Cardiac muscle cell (in vitro differentiated cells and primary cell): ENCODE data around the gene CAMK2G. TPM values are rescaled to one million over a fixed set of nuclear protein-coding genes. Genes with fewer than 3 reads are reported as not detected.

Experiments
- DNase-seq, 2 donors: peaks; one replicate each; pipeline versions ENCODE4 v3.0.0 to v3.0.0-alpha.2; 2010 to 2017; ENCODE audit warnings: low read depth in 1 of 2, low spot score in 1 of 2
- H3K27ac ChIP-seq: fragments of 200-600 bp; sonication (generic); 2 replicates; pipeline ENCODE4 v1.5.1; 2016
- H3K27me3 ChIP-seq: fragments of 200-600 bp; sonication (generic); 2 replicates; pipeline ENCODE4 v1.6.0; 2016; ENCODE audit warnings: control low read depth
- H3K36me3 ChIP-seq: fragments of 200-600 bp; sonication (generic); 2 replicates; pipeline ENCODE4 v1.5.1; 2016; ENCODE audit warnings: control low read depth
- H3K4me1 ChIP-seq: fragments of 200-600 bp; sonication (generic); 2 replicates; pipeline ENCODE4 v1.8.1; 2017; ENCODE audit warnings: low read depth, mild to moderate bottlenecking, mixed run types
- H3K4me3 ChIP-seq: fragments of 200-600 bp; sonication (generic); 2 replicates; pipeline ENCODE4 v1.5.1; 2016; ENCODE audit warnings: mild to moderate bottlenecking
- H3K9me3 ChIP-seq: fragments of 200-600 bp; sonication (generic); 2 replicates; pipeline ENCODE4 v1.5.1; 2017; ENCODE audit warnings: low read depth, mild to moderate bottlenecking, control low read depth
- polyA plus RNA-seq: library from polyadenylated mRNA; unstranded; fragments of >200 nt; fragmentation: Nextera tagmentation; extraction: Ambion mirVana; gene quantifications from 2 replicates; pipeline ENCODE4 v1.2.1, GENCODE V29; 2016
- total RNA-seq: library from RNA; depleted of rRNA; stranded (reverse); fragments of >200 nt; gene quantifications from 2 replicates; pipeline ENCODE4 v1.2.3, GENCODE V29; 2016
- TF ChIP-seq, protein P1 (sequence below): IDR thresholded peaks from 2 replicates; pipeline ENCODE4 v1.5.1; 2012; ENCODE audit warnings: low read depth, mild to moderate bottlenecking, low read length

Gene CAMK2G
- total and polyA plus RNA-seq, 2 experiments from 2014 or later, result 7.7 to 29.8 TPM

DNA sequence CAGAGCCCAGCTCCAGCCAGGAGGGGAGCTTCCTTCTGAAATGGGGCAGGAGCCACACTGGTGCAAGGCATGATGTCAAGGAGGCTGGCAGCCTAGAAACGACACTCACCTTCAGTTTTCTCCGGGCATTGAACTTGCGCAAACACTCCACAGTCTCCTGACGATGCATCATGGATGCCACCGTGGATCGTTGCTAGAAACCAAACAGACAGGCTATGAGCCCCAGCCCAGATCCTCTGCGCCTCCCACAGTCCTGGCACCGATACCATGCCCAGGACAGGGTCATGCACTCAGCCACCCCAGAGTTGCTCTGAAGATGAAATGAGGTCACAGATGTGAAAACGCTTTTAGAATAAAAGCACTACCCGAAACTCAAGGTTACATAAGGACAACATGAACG, 32.0 kb downstream of the CAMK2G start:
- H3K4me3 ChIP-seq, result no peak overlapping the region
- no peak overlapping the region for H3K27ac ChIP-seq
- H3K4me1 ChIP-seq, result no peaks in the 10 kb centered on the region
- H3K27me3 ChIP-seq, result no peaks in the 10 kb centered on the region
- TF ChIP-seq, protein P1, sequence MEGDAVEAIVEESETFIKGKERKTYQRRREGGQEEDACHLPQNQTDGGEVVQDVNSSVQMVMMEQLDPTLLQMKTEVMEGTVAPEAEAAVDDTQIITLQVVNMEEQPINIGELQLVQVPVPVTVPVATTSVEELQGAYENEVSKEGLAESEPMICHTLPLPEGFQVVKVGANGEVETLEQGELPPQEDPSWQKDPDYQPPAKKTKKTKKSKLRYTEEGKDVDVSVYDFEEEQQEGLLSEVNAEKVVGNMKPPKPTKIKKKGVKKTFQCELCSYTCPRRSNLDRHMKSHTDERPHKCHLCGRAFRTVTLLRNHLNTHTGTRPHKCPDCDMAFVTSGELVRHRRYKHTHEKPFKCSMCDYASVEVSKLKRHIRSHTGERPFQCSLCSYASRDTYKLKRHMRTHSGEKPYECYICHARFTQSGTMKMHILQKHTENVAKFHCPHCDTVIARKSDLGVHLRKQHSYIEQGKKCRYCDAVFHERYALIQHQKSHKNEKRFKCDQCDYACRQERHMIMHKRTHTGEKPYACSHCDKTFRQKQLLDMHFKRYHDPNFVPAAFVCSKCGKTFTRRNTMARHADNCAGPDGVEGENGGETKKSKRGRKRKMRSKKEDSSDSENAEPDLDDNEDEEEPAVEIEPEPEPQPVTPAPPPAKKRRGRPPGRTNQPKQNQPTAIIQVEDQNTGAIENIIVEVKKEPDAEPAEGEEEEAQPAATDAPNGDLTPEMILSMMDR, result no peak
- H3K36me3 ChIP-seq, result peaks cover 12% of the 10 kb centered on the region
- DNase-seq, result no peak
- no peaks in the 10 kb centered on the region for H3K9me3 ChIP-seq

GRCh38 chr10:73841526-73842285, 32.6 kb downstream of the CAMK2G start:
- TF ChIP-seq, protein P1, result no peak
- Histone ChIP-seq H3K36me3 (peaks cover 10% of the 10 kb centered on the region), H3K9me3 (no peaks in the 10 kb centered on the region), H3K27ac (no peak overlapping the region), H3K4me1 (no peaks in the 10 kb centered on the region), H3K27me3 (no peaks in the 10 kb centered on the region), H3K4me3 (no peak overlapping the region)
- no peak for DNase-seq

DNA sequence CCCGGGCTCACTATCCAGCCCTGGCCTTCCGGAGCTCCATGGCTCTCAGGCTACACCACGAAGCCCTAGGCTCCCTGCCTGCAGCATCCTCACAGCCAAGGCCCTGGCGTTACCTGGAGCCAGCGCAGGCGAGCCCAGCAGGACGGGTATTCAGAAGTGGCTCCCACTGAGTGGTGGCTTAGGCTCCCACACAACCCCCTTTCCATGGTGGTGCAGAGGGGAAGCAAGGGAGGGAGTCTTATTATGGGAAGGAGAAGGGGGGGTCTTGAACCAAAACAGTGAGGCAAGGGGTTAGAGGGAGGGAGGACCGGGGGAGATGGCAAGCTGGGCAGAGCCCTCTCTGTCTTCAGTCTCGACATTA, 33.3 kb downstream of the CAMK2G start:
- H3K9me3 ChIP-seq, result no peaks in the 10 kb centered on the region
- H3K27me3 ChIP-seq, result no peaks in the 10 kb centered on the region
- no peak for DNase-seq
- H3K36me3 ChIP-seq, result peaks cover 12% of the 10 kb centered on the region
- H3K4me3 ChIP-seq, result no peak overlapping the region
- TF ChIP-seq, protein P1, result no peak
- H3K27ac ChIP-seq, result no peak overlapping the region
- no peaks in the 10 kb centered on the region for H3K4me1 ChIP-seq

- no peaks in the 10 kb centered on the region for H3K27me3 ChIP-seq
- H3K27ac ChIP-seq, result no peak overlapping the region
- TF ChIP-seq, protein P1, result no peak
- DNase-seq, result no peak
- H3K36me3 ChIP-seq, result peaks cover 12% of the 10 kb centered on the region
- no peaks in the 10 kb centered on the region for H3K9me3 ChIP-seq
- no peak overlapping the region for H3K4me3 ChIP-seq
- H3K4me1 ChIP-seq, result no peaks in the 10 kb centered on the region
Measured at GRCh38 chr10:73840403-73841060, 33.8 kb downstream of the CAMK2G start.

- no peaks in the 10 kb centered on the region for H3K27me3 ChIP-seq
- no peak overlapping the region for H3K27ac ChIP-seq
- no peak for DNase-seq
- no peak overlapping the region for H3K4me3 ChIP-seq
- TF ChIP-seq, protein P1, result no peak
- H3K4me1 ChIP-seq, result no peaks in the 10 kb centered on the region
- H3K36me3 ChIP-seq, result peaks cover 12% of the 10 kb centered on the region
- H3K9me3 ChIP-seq, result no peaks in the 10 kb centered on the region
Measured at GRCh38 chr10:73840056-73840402, 34.3 kb downstream of the CAMK2G start.
